SW480 (cell line): ENCODE results near the gene NOP9.

Experiments
- DNase-seq: peaks from one replicate; pipeline ENCODE4 v3.0.0-alpha.2; 2016; ENCODE audit warnings: low spot score

Gene NOP9

GRCh38 chr14:24263848-24264247, 35.8 kb upstream of the NOP9 start:
- no peak for DNase-seq

- no peak for DNase-seq
Measured at GRCh38 chr14:24264298-24264697, 35.4 kb upstream of the NOP9 start.

GRCh38 chr14:24266344-24267244, 33.1 kb upstream of the NOP9 start:
- no peak for DNase-seq

GRCh38 chr14:24267516-24267915, 32.1 kb upstream of the NOP9 start:
- no peak for DNase-seq

- no peak for DNase-seq
Measured at GRCh38 chr14:24268225-24268624, 31.4 kb upstream of the NOP9 start.

- DNase-seq, result no peak
Measured at GRCh38 chr14:24269368-24269767, 30.3 kb upstream of the NOP9 start.

- DNase-seq, result no peak
Measured at GRCh38 chr14:24269910-24270536, 29.6 kb upstream of the NOP9 start.

GRCh38 chr14:24270537-24271133, 29.0 kb upstream of the NOP9 start:
- DNase-seq, result no peak

- peak; percentile 90 for DNase-seq
Measured at GRCh38 chr14:24271134-24271833, 28.4 kb upstream of the NOP9 start, which contains the start of gene RABGGTA. TSS of gene RABGGTA (minus strand) at chr14:24271597. CDS start at chr14:24271115, 482 bp downstream.

- no peak for DNase-seq
Measured at GRCh38 chr14:24271834-24272263, 27.8 kb upstream of the NOP9 start.

GRCh38 chr14:24272467-24272866, 27.2 kb upstream of the NOP9 start:
- no peak for DNase-seq

GRCh38 chr14:24273422-24273998, 26.1 kb upstream of the NOP9 start:
- DNase-seq, result peak; percentile 13

GRCh38 chr14:24274101-24274543, 25.5 kb upstream of the NOP9 start:
- DNase-seq, result no peak

- DNase-seq, result no peak
Measured at GRCh38 chr14:24277071-24277470, 22.6 kb upstream of the NOP9 start.

- no peak for DNase-seq
Measured at GRCh38 chr14:24277606-24278321, 21.9 kb upstream of the NOP9 start.

- DNase-seq, result no peak
Measured at GRCh38 chr14:24278424-24278823, 21.2 kb upstream of the NOP9 start.

GRCh38 chr14:24279301-24280186, 20.1 kb upstream of the NOP9 start:
- DNase-seq, result peak; percentile 6

- DNase-seq, result no peak
Measured at GRCh38 chr14:24280797-24281460, 18.7 kb upstream of the NOP9 start.

- no peak for DNase-seq
Measured at GRCh38 chr14:24281636-24282035, 18.0 kb upstream of the NOP9 start.

GRCh38 chr14:24282736-24283135, 16.9 kb upstream of the NOP9 start:
- no peak for DNase-seq
